ENCODE data around the gene WDR48.

Gene WDR48

GRCh38 chr3:39106851-39107387, 55.1 kb downstream of the WDR48 start:
- H3K9me3 Mint-ChIP-seq = no peaks in the 10 kb centered on the region
- no peaks in the 10 kb centered on the region for H3K27me3 Mint-ChIP-seq
- H3K27ac Mint-ChIP-seq (ENCODE audit: low read depth) = no peak overlapping the region
- DNase-seq (ENCODE audit: low spot score in 2 of 2) = no peak
- peaks cover 12% of the 10 kb centered on the region for H3K36me3 Mint-ChIP-seq (ENCODE audit: insufficient read depth)
- peaks cover 52% of the 10 kb centered on the region for H3K4me1 Mint-ChIP-seq
- peak; percentile 4 for ATAC-seq (replicated peaks; ENCODE audit: extremely low read depth, poor library complexity, severe bottlenecking)
- H3K4me3 Mint-ChIP-seq = peak overlapping the region; percentile 88

DNA sequence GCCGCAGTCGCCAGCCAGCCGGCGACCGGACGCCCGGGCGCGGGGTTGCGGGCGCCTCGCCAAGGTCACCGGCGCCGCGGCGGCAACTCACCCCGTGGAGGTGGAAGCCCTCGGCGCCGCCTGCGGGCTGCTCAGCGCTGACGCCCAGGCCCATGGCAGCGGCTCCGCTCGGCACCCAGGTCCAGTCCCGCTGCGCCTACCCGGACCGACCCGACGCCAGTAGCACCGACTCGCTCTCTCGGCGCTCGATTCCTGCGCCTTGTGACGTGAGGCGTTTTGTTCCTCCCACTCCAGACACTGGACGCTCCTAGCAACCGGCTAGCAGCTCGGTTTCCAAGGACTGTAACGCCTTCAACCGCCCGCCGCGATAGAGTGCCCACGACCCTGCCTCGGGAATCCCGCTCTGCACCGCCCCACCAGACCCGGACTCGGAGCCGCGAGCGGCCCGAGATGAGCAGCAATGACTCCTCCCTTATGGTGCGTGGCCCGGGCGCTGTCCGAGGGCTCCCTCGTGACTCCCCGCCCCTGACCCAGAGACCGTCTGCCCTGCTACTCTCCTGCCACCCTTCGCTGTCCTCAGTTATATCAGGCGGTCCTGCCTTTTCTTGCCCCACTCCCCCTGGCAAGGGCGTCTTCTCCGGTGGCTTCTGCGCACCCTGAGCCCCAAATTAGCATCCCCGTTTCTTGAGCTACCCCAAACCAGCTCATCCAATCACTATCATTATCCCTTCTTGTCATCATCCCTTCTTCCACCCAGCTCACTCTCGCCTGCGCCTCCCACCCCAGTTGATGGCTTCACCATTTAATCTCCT, 55.8 kb downstream of the WDR48 start, which contains the start of the genes GORASP1 and TTC21A:
Gene GORASP1, minus strand, starts transcription at position 240 of the 812 bp plus-strand sequence. Its CDS starts 86 bp downstream, at position 154.
Gene TTC21A, plus strand, starts transcription at position 293 of the 812 bp plus-strand sequence. Its CDS starts 158 bp downstream, at position 451.
- H3K4me1 Mint-ChIP-seq = peaks cover 49% of the 10 kb centered on the region
- H3K9me3 Mint-ChIP-seq = no peaks in the 10 kb centered on the region
- peak within 1 kb of the TSS; percentile 88 for H3K4me3 Mint-ChIP-seq
- H3K27me3 Mint-ChIP-seq = no peaks in the 10 kb centered on the region
- DNase-seq (ENCODE audit: low spot score in 2 of 2) (peak in 1 of 2 donors; percentile 34), ATAC-seq (replicated peaks; ENCODE audit: extremely low read depth, poor library complexity, severe bottlenecking) (peak; percentile 55)
- peak within 1 kb of the TSS; percentile 94 for H3K27ac Mint-ChIP-seq (ENCODE audit: low read depth)
- H3K36me3 Mint-ChIP-seq (ENCODE audit: insufficient read depth) = peaks cover 12% of the 10 kb centered on the region

DNA sequence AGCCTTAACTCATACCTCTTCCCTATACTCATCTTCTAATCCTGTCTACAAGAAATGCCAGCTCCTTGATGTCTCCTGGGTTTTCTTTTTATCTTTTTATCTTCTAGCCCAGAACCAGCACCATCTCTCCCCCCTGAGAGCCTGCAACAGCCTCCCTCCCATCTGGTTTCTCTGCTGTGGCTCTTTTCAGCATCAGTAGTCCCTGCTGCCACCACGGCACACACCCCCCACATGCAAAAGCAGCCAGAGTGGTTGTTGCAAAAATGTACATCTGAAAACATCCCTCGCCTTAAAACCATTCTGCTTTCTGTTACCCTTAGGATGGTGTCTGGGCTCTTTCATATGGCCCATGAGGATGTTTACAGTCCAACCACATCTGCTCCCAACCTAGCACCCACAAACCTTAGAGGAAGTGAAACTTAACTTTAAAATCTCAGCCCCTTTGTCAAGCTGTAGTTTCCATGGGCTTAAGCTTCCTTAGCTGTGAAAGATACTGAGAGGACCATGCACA, 56.4 kb downstream of the WDR48 start:
- H3K9me3 Mint-ChIP-seq = no peaks in the 10 kb centered on the region
- peak in 1 of 2 donors; percentile 49 for DNase-seq (ENCODE audit: low spot score in 2 of 2)
- peaks cover 44% of the 10 kb centered on the region for H3K4me1 Mint-ChIP-seq
- H3K27ac Mint-ChIP-seq (ENCODE audit: low read depth) = peak overlapping the region; percentile 94
- peak; percentile 76 for ATAC-seq (replicated peaks; ENCODE audit: extremely low read depth, poor library complexity, severe bottlenecking)
- peak overlapping the region; percentile 88 for H3K4me3 Mint-ChIP-seq
- H3K27me3 Mint-ChIP-seq = no peaks in the 10 kb centered on the region
- H3K36me3 Mint-ChIP-seq (ENCODE audit: insufficient read depth) = peaks cover 12% of the 10 kb centered on the region

DNA sequence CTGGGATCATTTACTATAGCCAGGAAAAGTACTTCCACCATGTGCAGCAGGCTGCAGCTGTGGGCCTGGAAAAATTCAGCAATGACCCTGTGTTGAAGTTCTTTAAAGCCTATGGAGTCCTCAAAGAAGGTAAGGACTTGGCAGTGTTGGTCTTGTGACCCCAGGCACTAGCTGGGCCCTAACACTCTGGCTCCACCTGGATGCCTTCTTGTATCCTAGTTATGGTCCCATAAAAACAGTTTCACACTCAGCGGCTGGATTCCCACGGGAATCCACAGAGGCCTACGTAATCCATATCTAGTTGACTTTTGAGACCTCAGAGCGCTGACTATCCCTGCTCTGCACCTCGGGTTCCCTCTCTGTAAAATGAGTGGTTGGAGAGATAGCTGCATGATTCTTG, 57.3 kb downstream of the WDR48 start:
- no peaks in the 10 kb centered on the region for H3K27me3 Mint-ChIP-seq
- peaks cover 12% of the 10 kb centered on the region for H3K36me3 Mint-ChIP-seq (ENCODE audit: insufficient read depth)
- H3K9me3 Mint-ChIP-seq = no peaks in the 10 kb centered on the region
- peaks cover 44% of the 10 kb centered on the region for H3K4me1 Mint-ChIP-seq
- no peak for ATAC-seq (replicated peaks; ENCODE audit: extremely low read depth, poor library complexity, severe bottlenecking)
- H3K4me3 Mint-ChIP-seq = no peak overlapping the region
- DNase-seq (ENCODE audit: low spot score in 2 of 2) = no peak
- H3K27ac Mint-ChIP-seq (ENCODE audit: low read depth) = peak overlapping the region; percentile 94

DNA sequence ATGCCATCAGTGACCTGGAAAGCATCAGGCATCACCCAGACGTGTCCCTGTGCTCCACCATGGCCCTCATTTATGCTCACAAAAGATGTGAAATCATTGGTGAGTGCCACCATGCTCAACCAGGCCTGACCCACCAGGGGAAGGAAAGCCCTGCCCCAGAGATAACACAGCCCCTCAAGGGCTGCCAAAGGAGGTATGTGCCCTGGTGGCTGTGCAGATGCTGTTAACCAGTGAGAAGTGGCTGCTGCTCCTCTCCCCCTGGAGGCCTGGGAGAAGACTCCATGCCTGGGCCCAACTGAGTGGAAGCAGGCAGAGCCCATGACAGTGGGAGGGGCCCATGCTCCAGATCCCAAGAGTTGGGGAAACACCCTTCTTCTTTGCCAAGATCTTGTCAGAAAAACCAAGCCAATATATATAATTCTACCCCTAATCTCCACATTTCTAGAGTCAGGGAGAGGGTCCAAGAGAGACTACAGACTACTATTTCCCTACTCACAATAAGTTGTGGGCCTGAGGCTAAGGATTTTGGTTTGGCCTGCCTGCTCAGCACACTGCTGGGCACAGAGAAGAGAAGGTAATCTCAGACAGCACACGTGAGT, 58.3 kb downstream of the WDR48 start:
- H3K36me3 Mint-ChIP-seq (ENCODE audit: insufficient read depth) = peaks cover 10% of the 10 kb centered on the region
- no peak overlapping the region for H3K4me3 Mint-ChIP-seq
- no peak overlapping the region for H3K27ac Mint-ChIP-seq (ENCODE audit: low read depth)
- no peaks in the 10 kb centered on the region for H3K9me3 Mint-ChIP-seq
- H3K4me1 Mint-ChIP-seq = peaks cover 39% of the 10 kb centered on the region
- DNase-seq (ENCODE audit: low spot score in 2 of 2) = no peak
- no peak for ATAC-seq (replicated peaks; ENCODE audit: extremely low read depth, poor library complexity, severe bottlenecking)
- H3K27me3 Mint-ChIP-seq = no peaks in the 10 kb centered on the region

GRCh38 chr3:39112113-39112512, 60.3 kb downstream of the WDR48 start:
- no peak overlapping the region for H3K4me3 Mint-ChIP-seq
- ATAC-seq (replicated peaks; ENCODE audit: extremely low read depth, poor library complexity, severe bottlenecking) (no peak), DNase-seq (ENCODE audit: low spot score in 2 of 2) (no peak)
- H3K36me3 Mint-ChIP-seq (ENCODE audit: insufficient read depth) = peaks cover 9% of the 10 kb centered on the region
- H3K27ac Mint-ChIP-seq (ENCODE audit: low read depth) = no peak overlapping the region
- H3K27me3 Mint-ChIP-seq = no peaks in the 10 kb centered on the region
- peaks cover 22% of the 10 kb centered on the region for H3K4me1 Mint-ChIP-seq
- H3K9me3 Mint-ChIP-seq = no peaks in the 10 kb centered on the region

- ATAC-seq (replicated peaks; ENCODE audit: extremely low read depth, poor library complexity, severe bottlenecking) = no peak
- Mint-ChIP-seq H3K27me3 (no peaks in the 10 kb centered on the region), H3K27ac (ENCODE audit: low read depth) (no peak overlapping the region), H3K9me3 (no peaks in the 10 kb centered on the region), H3K36me3 (ENCODE audit: insufficient read depth) (peaks cover 9% of the 10 kb centered on the region), H3K4me1 (peaks cover 21% of the 10 kb centered on the region), H3K4me3 (no peak overlapping the region)
- DNase-seq (ENCODE audit: low spot score in 2 of 2) = no peak
These were observed 60.7 kb downstream of the WDR48 start for GRCh38 chr3:39112535-39112934.

- Mint-ChIP-seq H3K36me3 (ENCODE audit: insufficient read depth) (peaks cover 3% of the 10 kb centered on the region), H3K27me3 (no peaks in the 10 kb centered on the region), H3K9me3 (no peaks in the 10 kb centered on the region), H3K4me1 (peaks cover 13% of the 10 kb centered on the region), H3K27ac (ENCODE audit: low read depth) (no peak overlapping the region), H3K4me3 (no peak overlapping the region)
- DNase-seq (ENCODE audit: low spot score in 2 of 2) = no peak
- ATAC-seq (replicated peaks; ENCODE audit: extremely low read depth, poor library complexity, severe bottlenecking) = no peak
These were observed 61.5 kb downstream of the WDR48 start for GRCh38 chr3:39113291-39113690.

DNA sequence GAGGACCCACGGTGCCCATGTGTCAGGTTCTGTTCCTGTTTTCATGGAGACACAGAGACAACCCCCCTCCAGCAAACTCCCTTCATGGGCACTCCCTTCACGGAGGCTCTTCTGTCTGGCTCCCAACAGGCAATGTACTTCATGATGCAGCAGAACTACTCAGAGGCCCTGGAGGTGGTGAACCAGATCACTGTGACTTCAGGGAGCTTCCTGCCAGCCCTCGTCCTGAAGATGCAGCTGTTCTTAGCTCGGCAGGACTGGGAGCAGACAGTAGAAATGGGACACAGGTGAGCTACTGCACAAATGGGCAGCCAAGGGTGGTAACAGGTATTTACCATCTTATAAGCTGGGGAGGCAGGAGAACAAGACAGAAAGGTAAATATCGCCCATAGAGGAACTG, 62.6 kb downstream of the WDR48 start:
- Mint-ChIP-seq H3K4me1 (peaks cover 1% of the 10 kb centered on the region), H3K4me3 (no peak overlapping the region), H3K27ac (ENCODE audit: low read depth) (no peak overlapping the region), H3K36me3 (ENCODE audit: insufficient read depth) (peaks cover 1% of the 10 kb centered on the region), H3K9me3 (no peaks in the 10 kb centered on the region), H3K27me3 (no peaks in the 10 kb centered on the region)
- ATAC-seq (replicated peaks; ENCODE audit: extremely low read depth, poor library complexity, severe bottlenecking) (no peak), DNase-seq (ENCODE audit: low spot score in 2 of 2) (no peak)

DNA sequence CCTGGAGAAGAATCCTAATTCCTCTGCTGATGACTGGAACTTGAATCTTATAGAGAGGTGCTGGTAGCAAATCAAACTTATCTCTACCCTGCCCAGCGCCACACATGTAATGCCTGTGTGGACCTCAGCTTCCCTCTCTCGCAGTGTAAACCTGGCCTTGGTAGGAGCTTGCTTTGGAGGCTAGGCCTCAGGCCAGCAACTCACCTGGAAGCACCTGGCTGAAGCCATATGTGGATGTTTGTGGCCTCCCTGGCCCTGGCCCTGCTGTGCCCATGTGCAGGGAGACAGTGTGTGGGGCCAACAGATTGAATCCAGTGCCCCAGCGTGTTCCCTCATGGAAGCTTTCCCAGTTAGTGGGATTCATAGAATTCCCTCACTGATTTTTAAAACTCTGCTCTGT, 64.1 kb downstream of the WDR48 start:
- no peak overlapping the region for H3K4me3 Mint-ChIP-seq
- H3K36me3 Mint-ChIP-seq (ENCODE audit: insufficient read depth) = peaks cover 1% of the 10 kb centered on the region
- no peak overlapping the region for H3K27ac Mint-ChIP-seq (ENCODE audit: low read depth)
- DNase-seq (ENCODE audit: low spot score in 2 of 2) (no peak), ATAC-seq (replicated peaks; ENCODE audit: extremely low read depth, poor library complexity, severe bottlenecking) (no peak)
- H3K9me3 Mint-ChIP-seq = no peaks in the 10 kb centered on the region
- H3K4me1 Mint-ChIP-seq = no peaks in the 10 kb centered on the region
- H3K27me3 Mint-ChIP-seq = no peaks in the 10 kb centered on the region

- H3K4me3 Mint-ChIP-seq = no peak overlapping the region
- no peaks in the 10 kb centered on the region for H3K4me1 Mint-ChIP-seq
- no peak for DNase-seq (ENCODE audit: low spot score in 2 of 2)
- no peak overlapping the region for H3K27ac Mint-ChIP-seq (ENCODE audit: low read depth)
- no peak for ATAC-seq (replicated peaks; ENCODE audit: extremely low read depth, poor library complexity, severe bottlenecking)
- H3K36me3 Mint-ChIP-seq (ENCODE audit: insufficient read depth) = peaks cover 1% of the 10 kb centered on the region
- H3K9me3 Mint-ChIP-seq = no peaks in the 10 kb centered on the region
- H3K27me3 Mint-ChIP-seq = no peaks in the 10 kb centered on the region
These were observed 66.3 kb downstream of the WDR48 start for GRCh38 chr3:39118079-39118478.

GRCh38 chr3:39118931-39119660, 67.3 kb downstream of the WDR48 start:
- Mint-ChIP-seq H3K27me3 (no peaks in the 10 kb centered on the region), H3K9me3 (no peaks in the 10 kb centered on the region), H3K4me1 (no peaks in the 10 kb centered on the region), H3K4me3 (no peak overlapping the region), H3K27ac (ENCODE audit: low read depth) (no peak overlapping the region), H3K36me3 (ENCODE audit: insufficient read depth) (peaks cover 1% of the 10 kb centered on the region)
- ATAC-seq (replicated peaks; ENCODE audit: extremely low read depth, poor library complexity, severe bottlenecking) = no peak
- DNase-seq (ENCODE audit: low spot score in 2 of 2) = no peak
